GM23338 (cell line): Measurements from ENCODE around the gene LMOD3. TPM values are rescaled to one million over a fixed set of nuclear protein-coding genes. Genes with fewer than 3 reads are reported as not detected.

Experiments used
- ATAC-seq: fragments of 200-7000 bp; cut with Tn5 transposase; 3 replicates; pipeline ENCODE4 v1.9.1; 2020
- DNase-seq: peaks from one replicate; pipeline ENCODE4 v3.0.0-alpha.2; 2015; ENCODE audit warnings: low spot score
- H2AFZ ChIP-seq: fragments of 200-600 bp; sonication (generic); 2 replicates; pipeline ENCODE4 v1.8.0; 2016; ENCODE audit warnings: antibody characterized with exemption, mild to moderate bottlenecking, moderate library complexity
- H3F3A ChIP-seq: fragments of 200-600 bp; sonication (generic); replicated peaks from 2 replicates; pipeline ENCODE4 v1.8.0; 2017; ENCODE audit warnings: antibody characterized with exemption, mixed run types, low read depth
- H3K27ac ChIP-seq: fragments of 200-600 bp; sonication (generic); 2 replicates; pipeline ENCODE4 v1.6.1; 2016; ENCODE audit warnings: low read depth
- H3K27me3 ChIP-seq: fragments of 200-600 bp; sonication (generic); 2 replicates; pipeline ENCODE4 v1.8.0; 2016; ENCODE audit warnings: mild to moderate bottlenecking, mixed run types, moderate library complexity; ENCODE audit not compliant: insufficient read depth
- H3K36me3 ChIP-seq: fragments of 200-600 bp; sonication (generic); 2 replicates; pipeline ENCODE4 v1.8.0; 2016; ENCODE audit warnings: mild to moderate bottlenecking; ENCODE audit not compliant: insufficient read depth
- H3K4me1 ChIP-seq: fragments of 200-600 bp; sonication (generic); 2 replicates; pipeline ENCODE4 v1.8.0; 2016; ENCODE audit warnings: mild to moderate bottlenecking, moderate library complexity; ENCODE audit not compliant: insufficient read depth
- H3K4me2 ChIP-seq: fragments of 200-600 bp; sonication (generic); 2 replicates; pipeline ENCODE4 v1.7.1; 2017; ENCODE audit warnings: mixed run types
- H3K4me3 ChIP-seq: fragments of 200-600 bp; sonication (generic); 2 replicates; pipeline ENCODE4 v1.6.1; 2016; ENCODE audit warnings: mixed run types
- H3K79me2 ChIP-seq: fragments of 200-600 bp; sonication (generic); replicated peaks from 2 replicates; pipeline ENCODE4 v1.8.0; 2017; ENCODE audit warnings: mild to moderate bottlenecking; ENCODE audit not compliant: insufficient read depth
- H3K9me2 ChIP-seq: fragments of 200-600 bp; sonication (generic); 2 replicates; pipeline ENCODE4 v1.8.0; 2017; ENCODE audit not compliant: insufficient read depth
- H4K20me1 ChIP-seq: fragments of 200-600 bp; sonication (generic); replicated peaks from 2 replicates; pipeline ENCODE4 v1.8.0; 2017; ENCODE audit warnings: mild to moderate bottlenecking; ENCODE audit not compliant: insufficient read depth
- H3K27ac Mint-ChIP-seq: 2 replicates; pipeline ENCODE4 v1.8.0; 2020; ENCODE audit warnings: inconsistent platforms, mild to moderate bottlenecking, moderate library complexity, mixed read lengths
- H3K27me3 Mint-ChIP-seq: 3 replicates; pipeline ENCODE4 v1.8.0; 2022; ENCODE audit warnings: low read depth, mild to moderate bottlenecking, moderate library complexity, mixed read lengths, inconsistent platforms; ENCODE audit not compliant: insufficient read depth, poor library complexity
- H3K36me3 Mint-ChIP-seq: 3 replicates; pipeline ENCODE4 v1.8.0; 2021; ENCODE audit warnings: low read depth, mild to moderate bottlenecking, inconsistent platforms, moderate library complexity, mixed read lengths
- H3K4me1 Mint-ChIP-seq: 3 replicates; pipeline ENCODE4 v1.8.0; 2020; ENCODE audit warnings: mild to moderate bottlenecking, inconsistent platforms, mixed read lengths
- H3K4me3 Mint-ChIP-seq: 3 replicates; pipeline ENCODE4 v1.8.0; 2021; ENCODE audit warnings: moderate library complexity, mild to moderate bottlenecking, inconsistent platforms, mixed read lengths
- H3K9me3 Mint-ChIP-seq: 3 replicates; pipeline ENCODE4 v1.8.0; 2020; ENCODE audit warnings: moderate library complexity, mild to moderate bottlenecking, inconsistent platforms, mixed read lengths
- CREB1 ChIP-seq: fragments of 250-450 bp; sonication (Bioruptor Pico); IDR thresholded peaks from 2 replicates; pipeline ENCODE4 v1.5.0; 2020; ENCODE audit warnings: low read depth, mild to moderate bottlenecking, moderate library complexity
- CTCF ChIP-seq, 2 experiments: fragments of 200-600 bp in 1 of 2; sonication (generic) in 1 of 2; conservative IDR thresholded peaks; 2 replicates each; pipeline versions ENCODE4 v1.5.1 to v1.6.1; 2016 to 2017; ENCODE audit warnings: antibody characterized with exemption in 2 of 2, low read depth in 2 of 2, mild to moderate bottlenecking in 2 of 2, moderate library complexity in 1 of 2
- EZH2phosphoT487 ChIP-seq: fragments of 200-600 bp; sonication (generic); IDR thresholded peaks from one replicate; pipeline ENCODE4 v1.8.1; 2018; ENCODE audit warnings: antibody characterized with exemption; ENCODE audit not compliant: unreplicated experiment
- JUNB ChIP-seq: IDR thresholded peaks from one replicate; pipeline ENCODE4 v1.6.1; 2016; ENCODE audit warnings: antibody characterized with exemption; ENCODE audit not compliant: unreplicated experiment
- POLR2AphosphoS5 ChIP-seq: IDR thresholded peaks from 2 replicates; pipeline ENCODE4 v1.6.1; 2016; ENCODE audit warnings: antibody characterized with exemption, low read depth
- REST ChIP-seq: IDR thresholded peaks from one replicate; pipeline ENCODE4 v1.6.1; 2018; ENCODE audit warnings: antibody characterized with exemption; ENCODE audit not compliant: unreplicated experiment
- STAT1 ChIP-seq: IDR thresholded peaks from one replicate; pipeline ENCODE4 v1.6.1; 2016; ENCODE audit warnings: antibody characterized with exemption; ENCODE audit not compliant: unreplicated experiment
- ZNF114 ChIP-seq: fragments of 250-450 bp; sonication (Bioruptor Pico); IDR thresholded peaks from 2 replicates; pipeline ENCODE4 v1.5.0; 2020; ENCODE audit warnings: mild to moderate bottlenecking, moderate library complexity
- ZNF331 ChIP-seq: fragments of 250-450 bp; sonication (Bioruptor Pico); IDR thresholded peaks from 2 replicates; pipeline ENCODE4 v1.5.0; 2020; ENCODE audit warnings: low read depth, mild to moderate bottlenecking, moderate library complexity
- polyA plus RNA-seq: library from polyadenylated mRNA; unstranded; fragments of >200 nt; fragmentation: Nextera tagmentation; extraction: Ambion mirVana; gene quantifications from 2 replicates; pipeline ENCODE4 v1.2.1, GENCODE V29; 2016
- total RNA-seq: library from RNA; depleted of rRNA; stranded (reverse); fragments of >200 nt; shearing (Covaris generic); gene quantifications from 2 replicates; pipeline ENCODE4 v1.2.3, GENCODE V29; 2014
- TF ChIP-seq, protein P1 (sequence below): IDR thresholded peaks from 2 replicates; pipeline ENCODE4 v1.6.1; 2016; ENCODE audit warnings: antibody characterized with exemption
- TF ChIP-seq, protein P2 (sequence below): fragments of 250-450 bp; sonication (Bioruptor Pico); IDR thresholded peaks from 2 replicates; pipeline ENCODE4 v1.5.0; 2020; ENCODE audit warnings: mild to moderate bottlenecking, moderate library complexity

LMOD3 gene
- total and polyA plus RNA-seq, 2 experiments from 2014 or later: 0.06 TPM; not detected in 1

DNA sequence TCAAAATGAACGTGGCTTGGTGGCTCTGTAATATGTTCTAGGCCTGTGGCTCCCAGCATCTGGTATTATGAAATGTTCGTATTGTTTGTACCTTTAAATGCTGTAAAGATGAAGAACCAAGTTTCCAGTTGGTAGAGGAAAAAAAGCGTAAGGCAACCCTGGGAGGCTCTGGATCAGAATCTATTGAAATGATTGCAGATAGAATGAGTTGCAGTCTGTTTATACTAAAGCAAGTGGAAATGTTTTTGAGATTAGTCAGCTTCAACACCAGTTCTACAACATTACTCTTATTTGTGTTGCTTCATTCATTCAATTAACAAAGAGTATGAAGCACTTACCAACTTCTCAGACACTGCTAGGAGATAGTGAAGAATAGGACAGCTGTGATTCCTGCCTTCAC, 32.4 kb downstream of the LMOD3 start:
- no peak overlapping the region for H3K27ac Mint-ChIP-seq
- no peak overlapping the region for H2AFZ ChIP-seq
- H3K4me3 ChIP-seq: no peak overlapping the region
- peaks cover 44% of the 10 kb centered on the region for H3K4me1 Mint-ChIP-seq
- H3K36me3 Mint-ChIP-seq: no peaks in the 10 kb centered on the region
- no peaks in the 10 kb centered on the region for H3K9me2 ChIP-seq
- no peak overlapping the region for H3K27ac ChIP-seq
- H3K27me3 Mint-ChIP-seq: peaks cover 6% of the 10 kb centered on the region
- no peak for DNase-seq
- H3K4me2 ChIP-seq: no peak overlapping the region
- no peaks in the 10 kb centered on the region for H3K9me3 Mint-ChIP-seq
- no peaks in the 10 kb centered on the region for H4K20me1 ChIP-seq
- no peak for TF ChIP-seq STAT1
- no peak for TF ChIP-seq EZH2phosphoT487
- no peak for TF ChIP-seq ZNF331 (CRISPR knock-in tag)
- no peak for TF ChIP-seq CREB1 (CRISPR knock-in tag)
- TF ChIP-seq, protein P1, sequence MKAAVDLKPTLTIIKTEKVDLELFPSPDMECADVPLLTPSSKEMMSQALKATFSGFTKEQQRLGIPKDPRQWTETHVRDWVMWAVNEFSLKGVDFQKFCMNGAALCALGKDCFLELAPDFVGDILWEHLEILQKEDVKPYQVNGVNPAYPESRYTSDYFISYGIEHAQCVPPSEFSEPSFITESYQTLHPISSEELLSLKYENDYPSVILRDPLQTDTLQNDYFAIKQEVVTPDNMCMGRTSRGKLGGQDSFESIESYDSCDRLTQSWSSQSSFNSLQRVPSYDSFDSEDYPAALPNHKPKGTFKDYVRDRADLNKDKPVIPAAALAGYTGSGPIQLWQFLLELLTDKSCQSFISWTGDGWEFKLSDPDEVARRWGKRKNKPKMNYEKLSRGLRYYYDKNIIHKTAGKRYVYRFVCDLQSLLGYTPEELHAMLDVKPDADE: no peak
- TF ChIP-seq JUNB: no peak
- TF ChIP-seq REST: no peak
- TF ChIP-seq, protein P2, sequence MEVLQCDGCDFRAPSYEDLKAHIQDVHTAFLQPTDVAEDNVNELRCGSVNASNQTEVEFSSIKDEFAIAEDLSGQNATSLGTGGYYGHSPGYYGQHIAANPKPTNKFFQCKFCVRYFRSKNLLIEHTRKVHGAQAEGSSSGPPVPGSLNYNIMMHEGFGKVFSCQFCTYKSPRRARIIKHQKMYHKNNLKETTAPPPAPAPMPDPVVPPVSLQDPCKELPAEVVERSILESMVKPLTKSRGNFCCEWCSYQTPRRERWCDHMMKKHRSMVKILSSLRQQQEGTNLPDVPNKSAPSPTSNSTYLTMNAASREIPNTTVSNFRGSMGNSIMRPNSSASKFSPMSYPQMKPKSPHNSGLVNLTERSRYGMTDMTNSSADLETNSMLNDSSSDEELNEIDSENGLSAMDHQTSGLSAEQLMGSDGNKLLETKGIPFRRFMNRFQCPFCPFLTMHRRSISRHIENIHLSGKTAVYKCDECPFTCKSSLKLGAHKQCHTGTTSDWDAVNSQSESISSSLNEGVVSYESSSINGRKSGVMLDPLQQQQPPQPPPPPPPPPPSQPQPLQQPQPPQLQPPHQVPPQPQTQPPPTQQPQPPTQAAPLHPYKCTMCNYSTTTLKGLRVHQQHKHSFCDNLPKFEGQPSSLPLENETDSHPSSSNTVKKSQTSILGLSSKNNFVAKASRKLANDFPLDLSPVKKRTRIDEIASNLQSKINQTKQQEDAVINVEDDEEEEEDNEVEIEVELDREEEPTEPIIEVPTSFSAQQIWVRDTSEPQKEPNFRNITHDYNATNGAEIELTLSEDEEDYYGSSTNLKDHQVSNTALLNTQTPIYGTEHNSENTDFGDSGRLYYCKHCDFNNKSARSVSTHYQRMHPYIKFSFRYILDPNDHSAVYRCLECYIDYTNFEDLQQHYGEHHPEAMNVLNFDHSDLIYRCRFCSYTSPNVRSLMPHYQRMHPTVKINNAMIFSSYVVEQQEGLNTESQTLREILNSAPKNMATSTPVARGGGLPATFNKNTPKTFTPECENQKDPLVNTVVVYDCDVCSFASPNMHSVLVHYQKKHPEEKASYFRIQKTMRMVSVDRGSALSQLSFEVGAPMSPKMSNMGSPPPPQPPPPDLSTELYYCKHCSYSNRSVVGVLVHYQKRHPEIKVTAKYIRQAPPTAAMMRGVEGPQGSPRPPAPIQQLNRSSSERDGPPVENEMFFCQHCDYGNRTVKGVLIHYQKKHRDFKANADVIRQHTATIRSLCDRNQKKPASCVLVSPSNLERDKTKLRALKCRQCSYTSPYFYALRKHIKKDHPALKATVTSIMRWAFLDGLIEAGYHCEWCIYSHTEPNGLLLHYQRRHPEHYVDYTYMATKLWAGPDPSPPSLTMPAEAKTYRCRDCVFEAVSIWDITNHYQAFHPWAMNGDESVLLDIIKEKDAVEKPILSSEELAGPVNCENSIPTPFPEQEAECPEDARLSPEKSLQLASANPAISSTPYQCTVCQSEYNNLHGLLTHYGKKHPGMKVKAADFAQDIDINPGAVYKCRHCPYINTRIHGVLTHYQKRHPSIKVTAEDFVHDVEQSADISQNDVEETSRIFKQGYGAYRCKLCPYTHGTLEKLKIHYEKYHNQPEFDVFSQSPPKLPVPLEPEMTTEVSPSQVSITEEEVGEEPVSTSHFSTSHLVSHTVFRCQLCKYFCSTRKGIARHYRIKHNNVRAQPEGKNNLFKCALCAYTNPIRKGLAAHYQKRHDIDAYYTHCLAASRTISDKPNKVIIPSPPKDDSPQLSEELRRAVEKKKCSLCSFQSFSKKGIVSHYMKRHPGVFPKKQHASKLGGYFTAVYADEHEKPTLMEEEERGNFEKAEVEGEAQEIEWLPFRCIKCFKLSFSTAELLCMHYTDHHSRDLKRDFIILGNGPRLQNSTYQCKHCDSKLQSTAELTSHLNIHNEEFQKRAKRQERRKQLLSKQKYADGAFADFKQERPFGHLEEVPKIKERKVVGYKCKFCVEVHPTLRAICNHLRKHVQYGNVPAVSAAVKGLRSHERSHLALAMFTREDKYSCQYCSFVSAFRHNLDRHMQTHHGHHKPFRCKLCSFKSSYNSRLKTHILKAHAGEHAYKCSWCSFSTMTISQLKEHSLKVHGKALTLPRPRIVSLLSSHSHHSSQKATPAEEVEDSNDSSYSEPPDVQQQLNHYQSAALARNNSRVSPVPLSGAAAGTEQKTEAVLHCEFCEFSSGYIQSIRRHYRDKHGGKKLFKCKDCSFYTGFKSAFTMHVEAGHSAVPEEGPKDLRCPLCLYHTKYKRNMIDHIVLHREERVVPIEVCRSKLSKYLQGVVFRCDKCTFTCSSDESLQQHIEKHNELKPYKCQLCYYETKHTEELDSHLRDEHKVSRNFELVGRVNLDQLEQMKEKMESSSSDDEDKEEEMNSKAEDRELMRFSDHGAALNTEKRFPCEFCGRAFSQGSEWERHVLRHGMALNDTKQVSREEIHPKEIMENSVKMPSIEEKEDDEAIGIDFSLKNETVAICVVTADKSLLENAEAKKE (CRISPR knock-in tag): no peak
- TF ChIP-seq CTCF (conservative IDR thresholded peaks at IDR 0.05; ENCODE audit: low read depth in 2 of 2): no peak
- no peak for TF ChIP-seq ZNF114 (CRISPR knock-in tag)
- TF ChIP-seq POLR2AphosphoS5: no peak
- no peaks in the 10 kb centered on the region for H3K27me3 ChIP-seq
- no peak for ATAC-seq
- no peaks in the 10 kb centered on the region for H3K36me3 ChIP-seq
- H3K4me1 ChIP-seq: peaks cover 46% of the 10 kb centered on the region
- H3F3A ChIP-seq: no peaks in the 10 kb centered on the region
- H3K79me2 ChIP-seq: 0 out of 2 replicates have a peak, but pooled peaks cover 19% of the 10 kb centered on the region
- H3K4me3 Mint-ChIP-seq: no peak overlapping the region
